ENCODE measurements around the gene SERTAD1. TPM values are rescaled to one million over a fixed set of nuclear protein-coding genes. Genes with fewer than 3 reads are reported as not detected.

Gene SERTAD1
- total RNA-seq, 1 donor from 2014 or later, result 22.9 TPM

DNA sequence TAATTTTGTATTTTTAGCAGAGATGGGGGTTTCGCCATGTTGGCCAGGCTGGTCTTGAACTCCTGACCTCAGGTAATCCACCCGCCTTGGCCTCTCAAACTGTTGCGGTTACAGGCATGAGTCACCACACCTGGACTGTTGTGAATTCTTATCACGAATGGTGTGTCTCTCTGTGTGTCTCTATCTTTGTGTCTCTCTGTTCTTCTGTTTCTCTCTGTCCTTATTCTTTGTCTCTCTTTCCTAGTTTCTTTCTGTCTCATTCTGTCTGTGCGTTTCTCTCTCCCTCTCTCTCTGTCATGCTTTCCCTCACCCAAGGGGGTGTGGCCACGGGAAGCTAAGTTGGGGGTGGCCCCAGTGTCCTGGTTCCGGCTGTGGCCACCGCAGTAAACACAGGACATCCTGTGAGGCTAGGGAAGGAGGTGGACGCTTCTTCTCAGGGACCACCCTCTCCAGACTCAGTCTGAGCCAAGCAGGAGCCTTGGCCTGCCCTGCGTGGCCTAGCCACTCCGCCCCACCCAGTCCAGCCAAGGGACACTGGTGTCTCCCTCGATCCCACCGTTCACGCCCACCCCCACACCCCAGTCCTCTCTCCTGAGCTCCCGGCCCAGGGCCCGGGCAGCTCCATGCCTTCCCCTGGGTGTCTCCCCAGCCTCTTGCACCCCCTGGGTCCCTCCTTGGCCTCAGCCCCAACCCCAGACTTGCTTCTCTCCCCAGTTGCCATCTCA is 8.7 kb downstream of the SERTAD1 start:
- H3K9ac ChIP-seq (ENCODE audit: low read length), result peak overlapping the region; percentile 43
- H3K9me3 ChIP-seq (ENCODE audit: insufficient read depth, low read depth, low read length), result no peaks in the 10 kb centered on the region
- H3K27me3 Mint-ChIP-seq (ENCODE audit: low read depth, unreplicated experiment), result no peaks in the 10 kb centered on the region
- peak overlapping the region; percentile 60 for H2AFZ ChIP-seq (ENCODE audit: low read depth, low read length)
- no peaks in the 10 kb centered on the region for H3K27me3 ChIP-seq (ENCODE audit: insufficient read depth, low read length)
- H3K36me3 ChIP-seq (ENCODE audit: insufficient read depth, low read length), result peaks cover under 1% of the 10 kb centered on the region
- H4K20me1 ChIP-seq (ENCODE audit: insufficient read depth, low read length), result peaks cover under 1% of the 10 kb centered on the region
- no peaks in the 10 kb centered on the region for H3K9me3 Mint-ChIP-seq (ENCODE audit: unreplicated experiment)
- DNase-seq (ENCODE audit: low read depth), result no peak
- no peaks in the 10 kb centered on the region for H3K36me3 Mint-ChIP-seq (ENCODE audit: low read depth, unreplicated experiment)
- H3K27ac ChIP-seq (ENCODE audit: low read depth, low read length), result no peak overlapping the region
- H3K27ac Mint-ChIP-seq (ENCODE audit: unreplicated experiment), result no peak overlapping the region
- H3K4me1 ChIP-seq (ENCODE audit: insufficient read depth, low read length), result peaks cover 21% of the 10 kb centered on the region
- peaks cover 7% of the 10 kb centered on the region for H3K79me2 ChIP-seq (ENCODE audit: insufficient read depth, low read length)
- H3K4me2 ChIP-seq (ENCODE audit: low read length), result peak overlapping the region; percentile 61
- FAIRE-seq, result no peak
- TF ChIP-seq EZH2 (IDR thresholded peaks at IDR 0.05; ENCODE audit: insufficient read depth, low read length), result no peak
- TF ChIP-seq, protein P1, sequence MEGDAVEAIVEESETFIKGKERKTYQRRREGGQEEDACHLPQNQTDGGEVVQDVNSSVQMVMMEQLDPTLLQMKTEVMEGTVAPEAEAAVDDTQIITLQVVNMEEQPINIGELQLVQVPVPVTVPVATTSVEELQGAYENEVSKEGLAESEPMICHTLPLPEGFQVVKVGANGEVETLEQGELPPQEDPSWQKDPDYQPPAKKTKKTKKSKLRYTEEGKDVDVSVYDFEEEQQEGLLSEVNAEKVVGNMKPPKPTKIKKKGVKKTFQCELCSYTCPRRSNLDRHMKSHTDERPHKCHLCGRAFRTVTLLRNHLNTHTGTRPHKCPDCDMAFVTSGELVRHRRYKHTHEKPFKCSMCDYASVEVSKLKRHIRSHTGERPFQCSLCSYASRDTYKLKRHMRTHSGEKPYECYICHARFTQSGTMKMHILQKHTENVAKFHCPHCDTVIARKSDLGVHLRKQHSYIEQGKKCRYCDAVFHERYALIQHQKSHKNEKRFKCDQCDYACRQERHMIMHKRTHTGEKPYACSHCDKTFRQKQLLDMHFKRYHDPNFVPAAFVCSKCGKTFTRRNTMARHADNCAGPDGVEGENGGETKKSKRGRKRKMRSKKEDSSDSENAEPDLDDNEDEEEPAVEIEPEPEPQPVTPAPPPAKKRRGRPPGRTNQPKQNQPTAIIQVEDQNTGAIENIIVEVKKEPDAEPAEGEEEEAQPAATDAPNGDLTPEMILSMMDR (IDR thresholded peaks at IDR 0.05; ENCODE audit: insufficient read depth, low read depth, low read length), result no peak
- H3K4me3 ChIP-seq (ENCODE audit: insufficient read depth, low read depth, low read length), result no peak overlapping the region
- peaks cover 6% of the 10 kb centered on the region for H3K4me1 Mint-ChIP-seq (ENCODE audit: low read depth, unreplicated experiment)
- no peak overlapping the region for H3K4me3 Mint-ChIP-seq (ENCODE audit: unreplicated experiment)

DNA sequence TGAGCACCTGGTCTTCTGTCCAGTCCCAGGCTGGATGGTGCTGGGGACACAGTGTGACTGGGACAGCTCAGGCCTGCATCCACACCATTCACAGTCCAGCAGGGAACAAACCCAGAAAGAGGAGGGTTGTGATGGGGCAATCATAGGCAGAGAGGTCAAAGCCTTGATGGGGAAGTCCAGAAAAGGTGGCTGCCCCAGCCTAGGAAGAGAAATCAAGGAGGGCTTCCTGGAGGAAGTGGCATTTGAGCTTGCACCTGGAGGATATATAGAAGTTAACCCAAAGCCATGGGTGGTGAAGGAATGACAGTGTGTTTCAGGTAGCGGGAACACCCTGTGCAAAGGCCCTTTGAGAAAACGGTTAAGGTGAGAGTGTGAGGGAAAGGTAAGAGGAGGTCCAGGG is 10.0 kb downstream of the SERTAD1 start:
- Mint-ChIP-seq H3K4me1 (ENCODE audit: low read depth, unreplicated experiment) (peaks cover 1% of the 10 kb centered on the region), H3K4me3 (ENCODE audit: unreplicated experiment) (peak overlapping the region; percentile 43), H3K27me3 (ENCODE audit: low read depth, unreplicated experiment) (peaks cover 2% of the 10 kb centered on the region), H3K27ac (ENCODE audit: unreplicated experiment) (no peak overlapping the region), H3K36me3 (ENCODE audit: low read depth, unreplicated experiment) (no peaks in the 10 kb centered on the region), H3K9me3 (ENCODE audit: unreplicated experiment) (no peaks in the 10 kb centered on the region)
- Histone ChIP-seq H3K36me3 (ENCODE audit: insufficient read depth, low read length) (no peaks in the 10 kb centered on the region), H3K4me2 (ENCODE audit: low read length) (no peak overlapping the region), H3K9ac (ENCODE audit: low read length) (no peak overlapping the region), H4K20me1 (ENCODE audit: insufficient read depth, low read length) (no peaks in the 10 kb centered on the region), H3K27me3 (ENCODE audit: insufficient read depth, low read length) (no peaks in the 10 kb centered on the region), H3K79me2 (ENCODE audit: insufficient read depth, low read length) (no peaks in the 10 kb centered on the region), H2AFZ (ENCODE audit: low read depth, low read length) (no peak overlapping the region), H3K4me3 (ENCODE audit: insufficient read depth, low read depth, low read length) (no peak overlapping the region), H3K4me1 (ENCODE audit: insufficient read depth, low read length) (peaks cover 13% of the 10 kb centered on the region), H3K9me3 (ENCODE audit: insufficient read depth, low read depth, low read length) (no peaks in the 10 kb centered on the region), H3K27ac (ENCODE audit: low read depth, low read length) (no peak overlapping the region)
- TF ChIP-seq EZH2 (IDR thresholded peaks at IDR 0.05; ENCODE audit: insufficient read depth, low read length), result no peak
- TF ChIP-seq, protein P1 (IDR thresholded peaks at IDR 0.05; ENCODE audit: insufficient read depth, low read depth, low read length), result no peak
- DNase-seq (ENCODE audit: low read depth) (no peak), FAIRE-seq (no peak)

Measured in astrocyte (in vitro differentiated cells and primary cell).